Heart left ventricle (tissue), 16 donors: Measurements from ENCODE around the gene CDHR3. TPM values are rescaled to one million over a fixed set of nuclear protein-coding genes. Genes with fewer than 3 reads are reported as not detected.

ENCODE experiments used
- ATAC-seq, 4 donors: fragments of 200-7000 bp; cut with Tn5 transposase; one replicate each; pipeline ENCODE4 v1.9.1; 2020 to 2022; ENCODE audit warnings: moderate library complexity in 4 of 4, mild to moderate bottlenecking in 3 of 4, moderate number of reproducible peaks in 1 of 4
- DNase-seq, 5 donors: peaks; one replicate each; pipeline ENCODE4 v3.0.0-alpha.2; 2020
- H3K27ac ChIP-seq, 12 donors: fragments of 200-600 bp; sonication (generic) in 4 of 12; one replicate each; pipeline versions ENCODE4 v1.5.0 to v1.8.0; 2016 to 2022; ENCODE audit warnings: mild to moderate bottlenecking in 2 of 12
- H3K27me3 ChIP-seq, 9 donors: fragments of 200-600 bp; sonication (generic) in 2 of 9; one replicate each; pipeline versions ENCODE4 v1.5.1 to v1.8.0; 2016 to 2022; ENCODE audit warnings: mild to moderate bottlenecking in 3 of 9
- H3K36me3 ChIP-seq, 9 donors: fragments of 200-600 bp; sonication (generic) in 2 of 9; one replicate each; pipeline versions ENCODE4 v1.5.0 to v1.8.0; 2018 to 2022; ENCODE audit warnings: mild to moderate bottlenecking in 2 of 9
- H3K4me1 ChIP-seq, 12 donors: fragments of 200-600 bp; sonication (generic) in 4 of 12; one replicate each; pipeline versions ENCODE4 v1.5.0 to v1.8.0; 2016 to 2022; ENCODE audit warnings: mild to moderate bottlenecking in 3 of 12
- H3K4me3 ChIP-seq, 12 donors: fragments of 200-600 bp; sonication (generic) in 4 of 12; one replicate each; pipeline versions ENCODE4 v1.5.0 to v1.8.0; 2017 to 2022; ENCODE audit warnings: mild to moderate bottlenecking in 9 of 12, moderate library complexity in 4 of 12
- H3K9me3 ChIP-seq, 12 donors: fragments of 200-600 bp; sonication (generic) in 4 of 12; one replicate each; pipeline versions ENCODE4 v1.5.0 to v1.8.0; 2016 to 2022; ENCODE audit warnings: mild to moderate bottlenecking in 1 of 12
- POLR2A ChIP-seq, 2 donors: fragments of 450-650 bp; IDR thresholded peaks; one replicate each; pipeline ENCODE4 v1.6.1; 2017; ENCODE audit warnings: antibody characterized with exemption in 2 of 2, mild to moderate bottlenecking in 2 of 2, moderate library complexity in 2 of 2
- WGBS, 4 donors: extraction: QIAGEN DNeasy Blood & Tissue Kit in 2 of 4; methylation state at CpG; one replicate each; pipeline versions ENCODE4 v1.1.5 to v1.1.7; 2013 to 2018; 5-methylcytosine and 5-hydroxymethylcytosine counted together
- intact Hi-C, 10 donors: fragments of 100-400 bp; cut with DNase I; formaldehyde crosslinking; loops; one replicate each; pipeline versions ENCODE4 v1.11.1 to v1.14.2; 2022
- polyA plus RNA-seq, 2 donors: library from polyadenylated mRNA; stranded (reverse); fragments of 200-250 nt; gene quantifications; one replicate each; pipeline ENCODE4 v1.2.3, GENCODE V29; 2013
- total RNA-seq, 9 donors: library from RNA; depleted of rRNA in 2 of 9; stranded (reverse); fragments of >200 nt in 2 of 9; fragmentation: NEBNext Ultra II Directional in 3 of 9; extraction: Animal tissue kit (Norgen Biotek cat#: 25700) in 3 of 9; gene quantifications; one replicate each; pipeline versions ENCODE4 v1.1.0 to v1.2.4, GENCODE V29; 2016 to 2023
- TF ChIP-seq, protein P1 (sequence below), 12 donors: fragments of 200-600 bp; sonication (generic) in 4 of 12; IDR thresholded peaks; one replicate each; pipeline versions ENCODE4 v1.5.0 to v1.8.0; 2018 to 2022; ENCODE audit warnings: antibody characterized with exemption in 12 of 12, mild to moderate bottlenecking in 5 of 12
- donor health status: ischemic (EF 13 %, LVEDD 7.1; RV severe dilation, severe dysfunction).
- donor health status: healthy with polysubstance abuse.
- donor health status: DM: no; HTN: yes; CAD: no.
- donor health status: DM: no; HTN: no; CAD: no.
- donor health status: ischemic (EF 25% LVEDD 6.9; RV normal size, moderate dysfunction).
- donor health status: ischemic (EF 25% LVEDD 5.7; RV mildly dilated, moderate dysfunction).
- donor health status: healthy.
- donor health status: DM: yes; HTN: yes; CAD: no.
- donor health status: ischemic (EF 35%, LVEDD 5.7; RV mildly dilated, moderate dysfunction).
- donor health status: nonischemic (EF 11% LVEDD 7.7; RV severe dilation, severe dysfunction).
- donor health status: DM: yes; HTN: yes; CAD: no.
- donor health status: PGD.
- donor health status: ischemic (EF 29% LVEDD 5.4; RV normal size, mild dysfunction).
- donor health status: nonischemic (EF 23%, LVEDD 6.1; RV moderate dilation, normal function).

Gene CDHR3
- total and polyA plus RNA-seq, 11 donors = 0.60 to 6.1 (median 1.4) TPM

DNA sequence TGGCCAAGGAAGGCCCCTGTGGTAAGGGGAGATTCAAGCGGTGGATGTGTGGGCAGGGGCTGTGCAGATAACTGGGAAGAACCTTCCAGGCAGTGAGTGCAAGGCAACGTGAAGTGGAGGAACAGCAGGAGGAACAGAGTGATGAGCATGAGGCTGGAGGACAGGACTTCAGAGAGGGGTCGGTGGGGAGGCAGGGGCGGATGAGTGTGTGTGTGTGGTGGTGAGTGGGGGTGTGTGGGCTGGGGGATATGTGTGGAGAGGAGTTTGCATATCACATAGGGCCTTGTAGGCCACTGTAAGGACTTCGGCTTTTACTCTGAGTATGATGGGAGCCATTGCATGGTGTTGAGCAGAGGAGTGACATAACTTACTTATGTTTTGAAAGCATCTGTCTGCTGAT, 75.2 kb downstream of the CDHR3 start:
- DNase-seq = no peak
- H3K27ac ChIP-seq = no peak overlapping the region
- H3K4me3 ChIP-seq = no peak overlapping the region
- no peak for ATAC-seq
- H3K36me3 ChIP-seq = no peaks in the 10 kb centered on the region
- no peaks in the 10 kb centered on the region for H3K27me3 ChIP-seq
- peaks cover 0 to 7% (median 0%) of the 10 kb centered on the region in 12 donors for H3K9me3 ChIP-seq
- TF ChIP-seq, protein P1, sequence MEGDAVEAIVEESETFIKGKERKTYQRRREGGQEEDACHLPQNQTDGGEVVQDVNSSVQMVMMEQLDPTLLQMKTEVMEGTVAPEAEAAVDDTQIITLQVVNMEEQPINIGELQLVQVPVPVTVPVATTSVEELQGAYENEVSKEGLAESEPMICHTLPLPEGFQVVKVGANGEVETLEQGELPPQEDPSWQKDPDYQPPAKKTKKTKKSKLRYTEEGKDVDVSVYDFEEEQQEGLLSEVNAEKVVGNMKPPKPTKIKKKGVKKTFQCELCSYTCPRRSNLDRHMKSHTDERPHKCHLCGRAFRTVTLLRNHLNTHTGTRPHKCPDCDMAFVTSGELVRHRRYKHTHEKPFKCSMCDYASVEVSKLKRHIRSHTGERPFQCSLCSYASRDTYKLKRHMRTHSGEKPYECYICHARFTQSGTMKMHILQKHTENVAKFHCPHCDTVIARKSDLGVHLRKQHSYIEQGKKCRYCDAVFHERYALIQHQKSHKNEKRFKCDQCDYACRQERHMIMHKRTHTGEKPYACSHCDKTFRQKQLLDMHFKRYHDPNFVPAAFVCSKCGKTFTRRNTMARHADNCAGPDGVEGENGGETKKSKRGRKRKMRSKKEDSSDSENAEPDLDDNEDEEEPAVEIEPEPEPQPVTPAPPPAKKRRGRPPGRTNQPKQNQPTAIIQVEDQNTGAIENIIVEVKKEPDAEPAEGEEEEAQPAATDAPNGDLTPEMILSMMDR (IDR thresholded peaks at IDR 0.05) = no peak
- TF ChIP-seq POLR2A (IDR thresholded peaks at IDR 0.05) = no peak
- 93 to 97% (median 94%) methylated on average over 5 of the region's 5 CpGs for WGBS, 4 donors
- H3K4me1 ChIP-seq = peaks cover 0 to 14% (median 4%) of the 10 kb centered on the region in 12 donors
- intact Hi-C loops = loop anchor here in 1 of 10 donors (10.0 kb wide), 1 partner anchor 103 kb away; no protein-coding TSS in a partner anchor

GRCh38 chr7:106038916-106039315, 75.9 kb downstream of the CDHR3 start:
- no peak for DNase-seq
- no peak for ATAC-seq
- TF ChIP-seq, protein P1 (IDR thresholded peaks at IDR 0.05) = no peak
- TF ChIP-seq POLR2A (IDR thresholded peaks at IDR 0.05) = no peak
- H3K27ac ChIP-seq = no peak overlapping the region
- H3K4me1 ChIP-seq = peaks cover 0 to 14% (median 4%) of the 10 kb centered on the region in 12 donors
- 59 to 76% (median 69%) methylated on average over 12 of the region's 12 CpGs for WGBS, 4 donors
- H3K36me3 ChIP-seq = no peaks in the 10 kb centered on the region
- H3K4me3 ChIP-seq = no peak overlapping the region
- intact Hi-C loops = loop anchor here in 1 of 10 donors (10.0 kb wide), 1 partner anchor 104 kb away; no protein-coding TSS in a partner anchor
- H3K27me3 ChIP-seq = no peaks in the 10 kb centered on the region
- peaks cover 0 to under 1% (median 0%) of the 10 kb centered on the region in 12 donors for H3K9me3 ChIP-seq

- Histone ChIP-seq H3K27me3 (no peaks in the 10 kb centered on the region), H3K27ac (no peak overlapping the region), H3K4me3 (no peak overlapping the region), H3K36me3 (no peaks in the 10 kb centered on the region), H3K4me1 (peaks cover 0 to 14% (median 4%) of the 10 kb centered on the region in 12 donors), H3K9me3 (no peaks in the 10 kb centered on the region)
- TF ChIP-seq, protein P1 (IDR thresholded peaks at IDR 0.05) = no peak
- no peak for TF ChIP-seq POLR2A (IDR thresholded peaks at IDR 0.05)
- DNase-seq = no peak
- WGBS, 4 donors = 91 to 94% (median 92%) methylated on average over 13 of the region's 13 CpGs
- intact Hi-C loops = loop anchor here in 5 of 10 donors (2.0 to 10.0 kb wide), 6 partner anchors 102 to 387 kb away; no protein-coding TSS in a partner anchor
- ATAC-seq = peak in 1 of 4 donors; percentile 9
Measured at GRCh38 chr7:106039486-106040060, 76.5 kb downstream of the CDHR3 start.

- no peaks in the 10 kb centered on the region for H3K36me3 ChIP-seq
- H3K9me3 ChIP-seq = no peaks in the 10 kb centered on the region
- peaks cover 0 to 14% (median 4%) of the 10 kb centered on the region in 12 donors for H3K4me1 ChIP-seq
- H3K4me3 ChIP-seq = no peak overlapping the region
- peaks cover 0 to 3% (median 0%) of the 10 kb centered on the region in 9 donors for H3K27me3 ChIP-seq
- TF ChIP-seq, protein P1 (IDR thresholded peaks at IDR 0.05) = peak; percentile 49 to 79 (median 62)
- no peak for TF ChIP-seq POLR2A (IDR thresholded peaks at IDR 0.05)
- intact Hi-C loops = loop anchor here in 5 of 10 donors (2.0 to 10.0 kb wide), 6 partner anchors 104 to 389 kb away; no protein-coding TSS in a partner anchor
- 53 to 65% (median 62%) methylated on average over 6 of the region's 6 CpGs for WGBS, 4 donors
- no peak for DNase-seq
- no peak overlapping the region for H3K27ac ChIP-seq
- ATAC-seq = peak in 3 of 4 donors; percentile 7 to 23 (median 15)
Measured at GRCh38 chr7:106041140-106041717, 78.2 kb downstream of the CDHR3 start.
